ENCODE measurements around the gene PGAP6. TPM values are rescaled to one million over a fixed set of nuclear protein-coding genes. Genes with fewer than 3 reads are reported as not detected.

Gene PGAP6
- total and polyA plus RNA-seq, 2 of the 4 experiments (the other 2 are of a cell fraction) = 49.1 to 124 TPM

DNA sequence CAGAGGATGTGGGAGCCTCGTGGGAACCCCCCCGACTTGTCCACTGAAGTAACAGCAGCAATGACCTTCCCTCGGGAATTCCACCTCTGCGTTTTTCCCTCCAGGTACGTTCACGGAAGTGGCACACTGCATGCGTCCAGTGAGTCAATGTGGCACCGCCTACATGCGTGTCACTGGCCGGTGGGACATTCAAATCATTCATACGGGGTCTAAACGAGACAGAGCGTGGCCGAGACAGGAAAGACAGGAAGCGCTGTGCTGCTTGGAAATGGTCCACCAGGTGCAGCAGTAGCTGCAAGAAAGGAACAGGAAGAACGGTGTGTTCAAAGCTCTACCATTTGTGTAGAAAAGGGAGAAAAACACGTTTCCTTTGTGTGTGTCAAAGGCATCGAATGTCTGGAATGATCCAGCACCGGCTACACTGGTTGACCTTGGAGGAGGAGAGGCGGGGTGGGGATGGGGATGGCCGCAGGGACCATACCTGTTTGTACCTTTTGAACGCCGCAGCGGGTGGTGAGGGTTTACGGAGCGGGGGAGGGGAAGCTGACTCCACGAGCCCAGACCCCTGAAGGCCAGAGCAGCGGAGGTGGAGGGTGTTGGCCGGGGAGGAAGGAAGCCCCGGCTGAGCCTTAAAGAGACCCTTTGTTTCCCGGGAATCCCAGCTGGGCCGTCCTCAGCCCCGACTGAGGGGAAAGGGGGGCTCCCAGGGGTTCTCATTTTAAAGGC lies 1.7 kb upstream of the PGAP6 start:
- no TSS peak for BruUV-seq (replicated peaks)
- DNase-seq (no peak), ATAC-seq (ENCODE audit: low read depth) (no peak)
- Histone ChIP-seq H2BK120ac (ENCODE audit: low read depth, low read length) (no peak overlapping the region), H2BK15ac (ENCODE audit: low read depth, low read length) (no peak overlapping the region), H2AK9ac (replicated peaks; ENCODE audit: low read depth, low read length, poor library complexity) (peak overlapping the region; percentile 65), H3K9me1 (ENCODE audit: insufficient read depth, low read length) (0 out of 2 replicates have a peak, but pooled peaks cover 3% of the 10 kb centered on the region), H4K91ac (ENCODE audit: insufficient read depth, low read depth, low read length) (no peak overlapping the region), H3K27me3 (ENCODE audit: control insufficient read depth, insufficient read depth, low read length) (no peaks in the 10 kb centered on the region), H2BK20ac (ENCODE audit: low read depth, low read length) (no peak overlapping the region), H3K4me1 (ENCODE audit: control insufficient read depth, insufficient read depth, low read length) (peaks cover 5% of the 10 kb centered on the region; the same call in 1 of the 2 replicates), H4K8ac (ENCODE audit: low read depth in 2 of 2, low read length in 2 of 2) (no peak overlapping the region), H3K9ac (ENCODE audit: low read depth, low read length) (no peak overlapping the region), H3K56ac (ENCODE audit: extremely low read depth, insufficient read depth, low read length) (no peak overlapping the region), H3K27ac (ENCODE audit: insufficient read depth, low read length) (no peak overlapping the region), H2AFZ (replicated peaks; ENCODE audit: low read length, poor library complexity) (peak overlapping the region; percentile 51), H3K36me3 (ENCODE audit: control insufficient read depth, insufficient read depth, low read length) (no peaks in the 10 kb centered on the region), H2BK5ac (ENCODE audit: low read depth, low read length, poor library complexity, severe bottlenecking) (no peak overlapping the region), H4K5ac (ENCODE audit: low read depth, low read length) (no peak overlapping the region), H3K4me3 (ENCODE audit: insufficient read depth, low read depth, low read length) (no peak overlapping the region), H3K14ac (replicated peaks; ENCODE audit: low read depth, low read length) (no peak overlapping the region), H3K4me2 (ENCODE audit: low read depth, low read length) (no peak overlapping the region; the same call in 1 of the 2 replicates), H3K4ac (ENCODE audit: low read depth, low read length) (no peak overlapping the region), H4K20me1 (ENCODE audit: insufficient read depth, low read length) (peaks cover 15% of the 10 kb centered on the region), H3K9me3 (ENCODE audit: control insufficient read depth, insufficient read depth, low read length) (no peaks in the 10 kb centered on the region), H3K18ac (ENCODE audit: low read depth, low read length) (no peak overlapping the region), H3K23ac (ENCODE audit: low read depth, low read length) (peak overlapping the region; percentile 51; the same call in 1 of the 2 replicates), H3K79me1 (ENCODE audit: low read depth in 1 of 2, low read length in 2 of 2) (peaks cover 12 to 27% of the 10 kb centered on the region in 2 experiments; a peak in 3 of 4 replicates), H2AK5ac (ENCODE audit: low read depth, low read length) (no peak overlapping the region; the same call in 1 of the 2 replicates)
- dilution Hi-C loops (cut with HindIII; ENCODE audit: low sequenced_read_pairs, unreplicated experiment) = no loop called here
- no peak for TF ChIP-seq MAFK (IDR thresholded peaks at IDR 0.05; ENCODE audit: low read depth, low read length)
- TF ChIP-seq SMC3 (IDR thresholded peaks at IDR 0.05; ENCODE audit: low read depth, low read length) = no peak
- TF ChIP-seq MAZ (IDR thresholded peaks at IDR 0.05; ENCODE audit: borderline replicate concordance, low read depth, low read length) = no peak
- in situ Hi-C loops (cut with MboI; ENCODE audit: low sequenced_read_pairs) = no loop called here
- 60% methylated on average over 18 of the region's 33 CpGs; no CpG with 5 or more reads in 1 of the 2 experiments for WGBS, 2 experiments (ENCODE audit: extremely low coverage in 2 of 2, insufficient read length in 1 of 2)
- ChIA-PET CTCF (no interaction called here), POLR2A (ENCODE audit: unreplicated experiment) (no interaction called here)
- intact Hi-C loops (cut with micrococcal nuclease) = no loop called here
